GM23248 (cell line): ENCODE results near the gene OR13C8.

ENCODE experiments used
- EZH2 ChIP-seq: fragments of 200-600 bp; sonication (generic); IDR thresholded peaks from 2 replicates; pipeline ENCODE4 v1.6.1; 2018; ENCODE audit warnings: antibody characterized with exemption, mild to moderate bottlenecking; ENCODE audit not compliant: insufficient read depth, poor library complexity, severe bottlenecking
- EZH2phosphoT487 ChIP-seq: fragments of 200-600 bp; sonication (generic); IDR thresholded peaks from 2 replicates; pipeline ENCODE4 v1.6.1; 2018; ENCODE audit warnings: antibody characterized with exemption, moderate library complexity, mild to moderate bottlenecking, low read depth; ENCODE audit not compliant: insufficient read depth

GRCh38 chr9:104527109-104527508 is 41.9 kb upstream of the OR13C8 start, which contains the start of gene OR13C4:
- TF ChIP-seq EZH2, result no peak
- TF ChIP-seq EZH2phosphoT487, result no peak
